GM21360 (cell line): ENCODE measurements around the gene CD19.
"Not testable (repeated sequence)": the region's sequence is repeated elsewhere in the genome, so short reads cannot be mapped to it uniquely, and the experiment has no call there.

Source experiments
- ATAC-seq: cut with Tn5 transposase; IDR thresholded peaks from one replicate; pipeline ENCODE4 v1.9.1; 2021; ENCODE audit warnings: mild to moderate bottlenecking, moderate library complexity; ENCODE audit not compliant: unreplicated experiment

The CD19 gene

DNA sequence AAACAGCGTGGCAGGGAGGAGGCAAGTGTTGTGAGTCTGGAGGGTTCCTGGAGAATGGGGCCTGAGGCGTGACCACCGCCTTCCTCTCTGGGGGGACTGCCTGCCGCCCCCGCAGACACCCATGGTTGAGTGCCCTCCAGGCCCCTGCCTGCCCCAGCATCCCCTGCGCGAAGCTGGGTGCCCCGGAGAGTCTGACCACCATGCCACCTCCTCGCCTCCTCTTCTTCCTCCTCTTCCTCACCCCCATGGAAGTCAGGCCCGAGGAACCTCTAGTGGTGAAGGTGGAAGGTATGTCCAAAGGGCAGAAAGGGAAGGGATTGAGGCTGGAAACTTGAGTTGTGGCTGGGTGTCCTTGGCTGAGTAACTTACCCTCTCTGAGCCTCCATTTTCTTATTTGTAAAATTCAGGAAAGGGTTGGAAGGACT is at the start of gene CD19:
CD19 (plus strand) TSS at position 171 of the 425 bp plus-strand sequence; CDS start at position 201, 30 bp downstream.
- ATAC-seq = no peak

DNA sequence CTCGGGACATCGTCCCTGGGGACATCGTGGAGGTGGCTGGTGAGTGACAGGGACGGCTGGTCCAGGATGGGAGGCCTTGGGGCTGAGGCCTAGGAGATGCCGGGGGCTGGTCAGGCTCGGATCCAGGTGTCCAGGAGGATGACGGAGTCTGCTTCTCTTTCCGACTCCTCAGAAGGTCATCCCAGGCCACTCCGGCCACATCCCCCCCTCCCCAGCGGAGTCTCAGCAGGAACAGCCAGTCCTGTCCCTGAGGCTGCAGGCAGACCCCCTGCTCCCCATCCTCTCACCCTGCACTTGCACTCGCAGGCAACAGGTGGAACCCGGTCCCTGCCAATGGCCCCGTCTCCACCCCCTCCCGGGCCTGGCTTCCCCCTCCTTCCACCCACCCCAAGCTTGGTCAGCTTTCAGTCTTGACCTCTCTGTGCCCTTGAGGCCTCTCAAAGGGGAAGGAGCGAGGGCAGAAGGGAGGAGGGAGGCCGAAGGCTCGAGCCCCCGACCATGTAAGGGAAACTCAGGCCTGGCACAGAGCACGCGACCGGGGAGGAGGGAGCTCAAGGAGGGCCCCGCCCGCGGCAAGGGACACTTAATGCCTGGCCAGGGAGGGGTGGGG is 49.1 kb upstream of the CD19 start:
- no peak for ATAC-seq

DNA sequence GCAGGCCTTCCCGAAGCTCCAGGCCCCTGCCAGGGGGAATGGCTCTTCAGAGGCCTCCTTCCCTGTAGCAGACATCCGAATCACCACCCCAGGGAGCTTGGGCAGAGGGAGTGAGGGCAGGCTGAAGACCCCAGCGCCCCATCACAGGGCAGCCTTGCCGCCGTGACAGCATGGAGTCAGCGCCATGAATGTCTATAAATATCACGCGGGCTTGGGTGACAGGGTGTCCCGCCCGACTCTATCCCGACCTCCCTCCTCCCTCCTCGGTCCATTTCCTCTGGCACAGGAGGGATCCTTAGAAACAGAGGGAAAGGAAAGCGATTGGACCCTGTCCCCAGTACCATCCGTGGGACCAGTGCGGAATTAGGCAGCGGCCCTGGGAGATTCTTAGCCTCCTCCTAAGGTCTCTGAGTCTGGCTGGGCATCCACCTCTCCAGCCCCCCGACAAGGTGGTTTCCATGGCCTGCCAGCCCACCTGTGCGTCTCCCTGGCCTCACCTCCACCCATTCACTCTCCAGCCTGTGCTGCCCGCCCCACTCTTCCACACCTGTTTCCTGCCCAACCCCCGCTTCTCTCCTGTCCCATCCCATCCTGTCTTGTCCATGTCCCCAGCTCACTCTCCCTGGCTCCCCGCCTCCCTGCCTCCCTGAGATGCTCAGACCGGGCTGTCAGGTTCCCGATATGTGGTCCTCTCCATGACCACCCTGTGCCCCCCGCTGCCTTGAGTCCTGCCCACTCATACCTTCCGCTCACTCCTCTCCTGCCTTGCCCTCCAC is 48.4 kb upstream of the CD19 start:
- ATAC-seq = no peak

DNA sequence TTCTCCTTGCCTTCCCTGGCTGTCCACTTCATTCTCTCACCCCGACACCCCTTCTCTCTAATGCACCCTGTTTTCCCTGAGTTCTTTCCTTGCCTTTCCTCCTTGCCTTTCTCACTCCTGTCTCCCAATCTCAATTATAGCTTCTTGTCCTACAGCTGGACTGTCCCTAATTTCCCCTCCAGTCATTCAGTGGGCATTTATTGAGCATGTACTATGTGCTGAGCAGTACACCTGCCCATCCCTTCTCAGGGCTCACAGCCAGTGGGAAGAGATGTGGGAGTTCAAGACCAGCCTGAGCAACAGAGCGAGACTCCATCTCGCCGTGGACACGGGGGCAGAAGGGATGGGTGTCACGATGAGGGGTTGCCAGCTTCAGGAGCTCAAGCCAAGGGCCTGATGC is 47.7 kb upstream of the CD19 start:
- no peak for ATAC-seq

DNA sequence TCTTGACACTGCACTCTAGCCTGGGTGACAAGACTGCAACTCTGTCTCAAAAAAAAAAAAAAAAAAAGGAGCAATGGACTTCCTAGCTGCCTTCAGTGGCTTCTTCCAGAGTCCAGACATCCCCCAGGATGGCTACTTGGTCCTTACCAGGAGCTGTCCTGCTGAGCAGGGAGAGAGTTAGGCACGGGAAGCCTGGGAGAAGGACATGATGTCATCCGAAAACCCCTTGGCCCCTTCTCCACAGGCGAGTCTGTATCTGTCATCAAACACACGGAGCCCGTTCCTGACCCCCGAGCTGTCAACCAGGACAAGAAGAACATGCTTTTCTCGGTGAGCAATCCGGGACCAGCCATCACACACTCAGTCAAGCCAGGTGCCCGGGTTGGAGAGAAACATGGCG is 44.8 kb upstream of the CD19 start:
- no peak for ATAC-seq

DNA sequence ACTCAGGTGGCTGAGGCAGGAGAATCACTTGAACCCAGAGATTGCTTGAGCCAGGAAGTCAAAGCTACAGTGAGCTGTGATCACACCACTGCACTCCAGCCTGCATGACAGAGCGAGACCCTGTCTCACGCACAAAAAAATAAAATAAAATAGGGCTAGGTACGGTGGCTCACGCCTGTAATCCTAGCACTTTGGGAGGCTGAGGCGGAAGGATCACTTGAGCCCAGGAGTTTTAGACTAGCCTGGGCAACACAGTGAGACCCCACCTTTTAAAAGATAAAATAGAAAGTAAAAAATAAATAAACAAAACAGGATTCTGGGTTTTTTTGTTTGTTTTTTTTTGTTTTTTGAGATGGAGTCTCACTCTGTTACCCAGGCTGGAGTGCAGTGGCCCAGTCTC is 41.4 kb upstream of the CD19 start:
- ATAC-seq = not testable (repeated sequence)

DNA sequence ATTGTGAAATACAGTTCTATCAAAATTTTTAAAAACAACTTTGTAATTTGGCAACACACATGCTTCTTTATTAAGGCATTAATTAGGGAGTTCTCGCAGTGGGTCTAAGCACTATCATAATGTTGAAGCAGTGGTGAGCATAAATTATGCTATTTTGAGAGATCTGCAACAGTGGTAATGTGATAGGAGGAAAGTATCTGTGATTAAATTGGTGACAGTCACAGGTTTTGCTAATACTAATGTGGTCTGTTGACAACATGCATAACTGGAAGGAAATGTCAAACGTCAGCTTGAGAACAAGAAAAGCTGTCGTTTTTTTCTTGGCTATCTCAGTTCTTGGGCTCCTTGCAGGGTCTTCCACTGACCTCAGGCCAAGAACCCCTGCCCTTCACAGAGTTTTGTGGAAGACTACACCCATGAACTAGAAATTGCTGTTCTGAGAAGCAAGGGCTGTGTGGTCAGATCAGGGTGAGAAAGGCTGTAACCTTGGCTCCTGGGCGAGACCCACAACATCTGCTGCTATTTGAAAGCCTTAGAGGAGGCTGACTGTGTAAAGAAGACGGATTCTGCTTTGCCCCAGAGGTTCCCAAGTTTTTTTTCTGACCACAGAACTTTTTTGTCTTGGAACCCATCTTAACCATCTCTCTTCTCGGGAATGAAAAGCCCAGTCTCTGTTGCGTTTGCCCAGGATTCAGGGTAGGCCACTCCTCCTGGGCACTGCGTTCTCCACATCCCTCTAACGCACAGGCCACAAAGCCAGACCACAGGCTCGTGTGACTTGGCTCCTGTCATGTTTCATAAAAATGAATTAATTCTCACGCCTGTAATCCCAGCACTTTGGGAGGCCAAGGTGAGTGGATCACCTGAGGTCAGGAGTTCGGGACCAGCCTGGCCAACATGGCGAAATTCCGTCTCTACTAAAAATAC is 39.5 kb upstream of the CD19 start:
- ATAC-seq = no peak

GRCh38 chr16:28893291-28893690 is 38.5 kb upstream of the CD19 start:
- no peak for ATAC-seq

GRCh38 chr16:28895609-28896008 is 36.2 kb upstream of the CD19 start:
- no peak for ATAC-seq

- ATAC-seq = no peak
Measured at GRCh38 chr16:28897826-28898225, 33.9 kb upstream of the CD19 start.

DNA sequence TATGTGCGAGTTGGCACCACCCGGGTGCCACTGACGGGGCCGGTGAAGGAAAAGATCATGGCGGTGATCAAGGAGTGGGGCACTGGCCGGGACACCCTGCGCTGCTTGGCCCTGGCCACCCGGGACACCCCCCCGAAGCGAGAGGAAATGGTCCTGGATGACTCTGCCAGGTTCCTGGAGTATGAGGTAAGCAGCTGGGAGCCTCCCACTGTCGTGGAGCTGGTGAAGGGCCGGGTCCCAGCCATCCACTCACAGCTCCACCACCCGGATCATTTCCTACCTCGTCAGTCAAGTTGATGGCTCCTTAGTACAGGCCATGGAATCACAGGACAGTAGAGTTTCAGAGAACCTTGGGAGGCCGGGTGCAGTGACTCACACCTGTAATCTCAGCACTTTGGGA is 33.5 kb upstream of the CD19 start:
- no peak for ATAC-seq

- no peak for ATAC-seq
Measured at GRCh38 chr16:28898942-28899341, 32.8 kb upstream of the CD19 start.

GRCh38 chr16:28899882-28900590 is 31.7 kb upstream of the CD19 start:
- no peak for ATAC-seq

GRCh38 chr16:28900601-28901000 is 31.2 kb upstream of the CD19 start:
- ATAC-seq = no peak

DNA sequence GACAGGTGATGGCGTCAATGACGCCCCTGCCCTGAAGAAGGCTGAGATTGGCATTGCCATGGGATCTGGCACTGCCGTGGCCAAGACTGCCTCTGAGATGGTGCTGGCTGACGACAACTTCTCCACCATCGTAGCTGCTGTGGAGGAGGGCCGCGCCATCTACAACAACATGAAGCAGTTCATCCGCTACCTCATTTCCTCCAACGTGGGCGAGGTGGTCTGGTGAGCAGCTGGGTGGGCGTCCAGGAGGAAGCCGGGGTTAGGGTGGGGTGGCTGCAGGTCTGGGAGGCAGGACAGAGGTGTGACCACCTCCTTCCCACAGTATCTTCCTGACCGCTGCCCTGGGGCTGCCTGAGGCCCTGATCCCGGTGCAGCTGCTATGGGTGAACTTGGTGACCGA is 29.9 kb upstream of the CD19 start:
- no peak for ATAC-seq

GRCh38 chr16:28902909-28903308 is 28.9 kb upstream of the CD19 start:
- no peak for ATAC-seq

GRCh38 chr16:28903344-28904042 is 28.3 kb upstream of the CD19 start:
- no peak for ATAC-seq

DNA sequence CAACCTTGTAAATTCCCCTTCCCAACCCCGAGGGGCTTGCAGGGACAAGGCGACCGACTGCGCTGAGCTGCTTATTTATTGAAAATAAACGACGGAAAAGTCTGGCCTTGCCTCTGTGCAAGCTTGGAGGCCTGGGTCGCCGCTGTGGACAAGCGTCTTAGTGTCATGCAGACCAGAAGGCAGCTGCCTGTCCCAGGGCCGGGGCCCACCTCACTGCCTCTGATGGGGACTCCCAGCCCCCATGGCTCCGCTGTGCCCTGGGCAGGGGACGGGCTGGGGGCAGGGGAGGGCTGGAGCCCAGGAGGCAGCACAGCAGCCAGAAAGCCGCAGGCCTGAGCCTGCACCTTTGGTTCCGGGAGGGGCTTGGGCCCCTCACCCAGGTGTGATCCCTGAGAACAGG is 27.4 kb upstream of the CD19 start:
- no peak for ATAC-seq

DNA sequence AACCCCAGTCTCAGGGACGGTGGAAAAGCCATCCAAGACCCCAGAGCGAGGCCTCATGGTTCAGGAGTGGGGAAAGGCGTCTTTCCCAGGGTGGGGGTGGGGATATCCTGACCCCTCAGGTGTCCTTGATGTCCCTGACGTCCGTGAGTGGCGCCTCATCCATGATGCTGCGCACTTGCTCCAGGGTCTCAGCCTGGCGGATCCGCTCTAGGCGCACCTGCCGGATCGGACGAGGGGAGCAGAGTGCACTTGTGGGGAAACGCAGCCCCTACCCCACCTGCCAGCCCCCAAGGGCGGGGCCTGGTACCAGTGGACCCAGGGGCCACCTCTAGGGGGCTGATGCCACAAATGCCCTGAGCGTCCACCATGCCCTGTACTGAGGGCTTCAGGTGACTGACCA is 26.9 kb upstream of the CD19 start:
- no peak for ATAC-seq

DNA sequence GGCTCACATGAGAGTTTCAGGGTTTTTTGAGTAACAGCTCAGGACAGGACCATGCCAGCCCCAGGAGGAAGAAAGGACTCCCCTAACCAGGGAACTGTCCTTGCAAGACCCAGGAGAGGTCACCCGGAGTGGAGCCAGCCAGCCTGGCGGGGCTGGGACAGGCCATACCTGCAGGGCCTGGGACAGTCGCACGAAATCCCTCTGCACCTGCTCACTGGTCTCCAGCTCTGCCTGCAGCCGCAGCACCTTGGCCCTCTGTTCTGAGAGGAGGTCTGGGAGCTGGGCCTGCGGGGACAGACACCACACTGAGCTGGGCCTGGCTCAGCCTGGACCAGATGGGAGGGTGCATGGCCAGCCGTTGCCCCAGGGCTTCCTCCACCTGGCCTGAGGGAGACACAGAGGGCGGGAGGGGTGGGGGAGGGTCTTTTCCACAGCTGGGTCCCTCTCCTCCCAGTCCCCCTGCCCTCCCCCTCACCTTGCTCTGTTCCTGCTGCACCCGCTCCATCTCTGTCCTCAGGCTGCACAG is 26.5 kb upstream of the CD19 start:
- no peak for ATAC-seq
